Stimulated activated CD4-positive, alpha-beta T cell treated with anti-CD3 and anti-CD28 coated beads, Interleukin-15, amount 100 ng/mL, for 24 hours (primary cell): Measurements from ENCODE around the gene RTN4IP1.

Experiments
- DNase-seq: peaks from one replicate; pipeline ENCODE4 v3.0.0-alpha.2; 2020

The RTN4IP1 gene

GRCh38 chr6:106540907-106541306 lies 88.4 kb downstream of the RTN4IP1 start:
- DNase-seq = no peak

DNA sequence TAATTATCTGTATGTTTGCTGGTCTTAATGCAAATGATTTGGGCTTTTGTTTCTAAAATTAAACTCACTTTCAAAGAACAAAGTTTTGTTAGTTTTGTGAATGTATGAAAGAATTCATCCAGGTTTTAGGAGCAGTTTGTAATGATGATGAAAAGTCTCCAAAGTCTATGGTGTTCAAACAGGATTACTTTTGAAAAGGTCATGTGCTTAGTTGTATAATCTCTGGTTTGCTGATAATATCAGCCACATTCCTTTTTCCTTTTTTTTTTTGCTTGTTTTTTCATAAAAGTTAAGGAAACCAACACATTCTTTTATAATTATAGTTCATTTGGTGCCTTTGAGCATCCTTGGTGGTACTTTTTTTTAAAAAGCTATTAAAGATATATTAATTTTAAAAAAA lies 88.9 kb downstream of the RTN4IP1 start:
- DNase-seq = no peak

DNA sequence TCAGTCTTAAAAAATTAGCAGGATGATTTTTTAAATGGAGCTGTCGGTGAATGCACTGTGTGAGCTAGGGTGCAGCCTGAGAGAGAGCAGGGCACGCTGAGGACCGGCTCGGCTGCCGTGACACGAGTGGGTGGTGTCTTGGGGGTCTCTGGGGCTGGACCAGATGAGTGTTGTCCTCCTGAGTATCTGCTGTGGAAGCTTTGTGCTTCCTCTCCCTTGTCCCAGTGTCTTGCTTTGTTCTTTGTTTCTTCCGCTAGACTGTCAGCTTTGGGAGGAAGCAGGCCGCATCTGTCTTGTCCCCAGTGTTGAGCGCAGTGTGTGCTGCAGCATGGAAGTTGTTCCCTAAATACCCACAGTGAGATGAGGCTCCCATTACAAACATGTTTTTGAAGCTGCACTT lies 89.4 kb downstream of the RTN4IP1 start:
- DNase-seq = no peak

GRCh38 chr6:106538145-106538544 lies 91.2 kb downstream of the RTN4IP1 start:
- DNase-seq = no peak

DNA sequence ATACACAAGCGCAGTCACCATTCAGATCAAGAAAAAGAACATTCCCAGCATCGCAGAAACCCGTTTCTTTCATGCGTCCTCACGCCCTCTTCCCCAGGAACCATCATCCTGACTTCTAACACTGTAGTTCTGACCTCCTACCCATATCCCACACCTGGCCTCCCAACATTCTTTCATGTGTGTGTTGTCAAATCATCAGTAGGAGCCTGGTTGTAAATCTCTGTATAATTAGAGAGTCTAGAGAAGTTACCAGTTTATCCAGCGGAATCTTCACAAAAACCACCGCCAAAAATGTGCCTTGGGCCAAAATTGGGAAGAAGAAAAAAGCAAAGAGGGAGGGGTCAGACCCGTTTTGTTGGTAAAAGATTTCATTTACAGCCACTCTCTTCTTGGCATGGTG lies 91.6 kb downstream of the RTN4IP1 start:
- no peak for DNase-seq

DNA sequence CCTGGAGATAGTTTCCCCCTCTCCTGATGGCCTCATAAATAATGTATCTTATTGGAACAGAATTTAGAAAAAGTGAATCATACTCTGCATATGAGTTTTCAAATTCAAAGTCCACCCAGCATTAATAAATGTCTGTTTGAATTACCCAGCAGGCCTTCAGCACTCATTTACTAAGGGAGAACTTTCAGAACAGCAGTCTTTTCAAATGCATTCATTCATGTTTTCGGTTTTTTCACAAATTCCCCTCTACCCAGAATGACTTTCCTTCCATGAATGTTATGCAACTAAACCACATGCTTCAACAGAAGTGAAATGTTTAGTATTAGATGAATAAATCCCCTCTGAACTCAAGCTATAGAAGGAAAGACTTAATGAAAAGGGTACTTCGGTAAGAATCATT lies 92.4 kb downstream of the RTN4IP1 start:
- DNase-seq = no peak

GRCh38 chr6:106536357-106536756 lies 92.9 kb downstream of the RTN4IP1 start:
- no peak for DNase-seq

GRCh38 chr6:106535012-106535411 lies 94.3 kb downstream of the RTN4IP1 start:
- DNase-seq = no peak

- DNase-seq = peak; percentile 69
These were observed 94.7 kb downstream of the RTN4IP1 start for GRCh38 chr6:106534564-106534982.

- no peak for DNase-seq
These were observed 95.3 kb downstream of the RTN4IP1 start for GRCh38 chr6:106534004-106534403.

- no peak for DNase-seq
These were observed 96.2 kb downstream of the RTN4IP1 start for GRCh38 chr6:106533054-106533453.

- no peak for DNase-seq
These were observed 98.8 kb downstream of the RTN4IP1 start for GRCh38 chr6:106530502-106530901.

- DNase-seq = no peak
These were observed 99.3 kb downstream of the RTN4IP1 start for GRCh38 chr6:106530026-106530425.

DNA sequence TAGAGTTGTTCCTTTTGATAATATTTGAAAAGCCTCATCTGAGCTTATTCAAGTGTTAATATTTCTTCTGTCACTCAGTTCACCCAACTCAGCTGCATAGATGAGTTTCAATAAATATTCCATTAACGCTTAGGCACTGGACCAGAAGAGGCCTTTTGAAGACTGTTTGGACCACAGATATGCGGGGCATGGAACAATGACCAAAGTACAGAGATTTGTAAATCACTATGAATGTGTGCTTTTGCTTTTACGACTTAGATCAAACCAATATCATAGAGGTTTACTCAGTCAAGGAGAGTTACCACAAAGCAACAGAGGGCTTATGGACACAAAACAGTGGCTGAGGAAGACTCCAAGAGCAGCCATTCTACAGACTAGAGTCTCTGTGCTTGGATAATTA lies 99.9 kb downstream of the RTN4IP1 start:
- DNase-seq = no peak

DNA sequence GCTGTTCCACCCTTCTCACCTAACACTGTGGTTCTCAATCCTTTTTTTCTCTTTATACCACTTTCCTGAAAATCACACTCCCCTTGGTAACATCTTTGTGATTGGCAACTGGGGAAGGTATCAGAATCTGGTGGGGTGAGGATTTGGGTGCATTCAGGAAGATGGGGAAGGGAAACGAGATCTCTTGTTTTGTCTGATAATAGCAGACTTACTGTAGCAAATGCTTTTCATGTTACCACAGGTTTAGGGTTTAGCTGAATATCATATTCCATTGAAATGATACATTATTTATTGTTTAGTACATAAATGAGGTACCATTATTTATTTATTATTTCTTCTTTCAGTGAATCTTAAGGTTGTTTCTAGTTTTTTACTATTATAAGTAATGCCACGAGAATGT lies 100.8 kb downstream of the RTN4IP1 start:
- DNase-seq = no peak

DNA sequence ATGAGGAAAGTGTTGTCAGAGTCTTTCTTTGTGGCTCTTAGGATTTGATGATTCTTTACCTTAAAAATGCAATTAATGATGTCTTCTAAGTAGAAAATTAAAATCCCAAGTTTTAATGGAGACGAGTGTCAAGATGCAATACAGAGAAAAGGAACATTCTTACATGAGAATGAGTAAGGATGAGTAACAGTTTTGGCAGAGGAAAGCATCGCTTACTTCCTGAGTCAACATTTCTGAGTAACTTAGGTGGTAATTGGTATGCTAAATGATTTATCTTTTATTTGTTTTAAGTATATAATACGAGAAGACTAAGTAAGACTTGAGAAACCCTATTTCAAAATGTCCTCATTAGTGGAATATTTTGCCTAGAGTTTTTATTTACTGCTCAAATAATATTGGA lies 101.3 kb downstream of the RTN4IP1 start:
- DNase-seq = no peak

DNA sequence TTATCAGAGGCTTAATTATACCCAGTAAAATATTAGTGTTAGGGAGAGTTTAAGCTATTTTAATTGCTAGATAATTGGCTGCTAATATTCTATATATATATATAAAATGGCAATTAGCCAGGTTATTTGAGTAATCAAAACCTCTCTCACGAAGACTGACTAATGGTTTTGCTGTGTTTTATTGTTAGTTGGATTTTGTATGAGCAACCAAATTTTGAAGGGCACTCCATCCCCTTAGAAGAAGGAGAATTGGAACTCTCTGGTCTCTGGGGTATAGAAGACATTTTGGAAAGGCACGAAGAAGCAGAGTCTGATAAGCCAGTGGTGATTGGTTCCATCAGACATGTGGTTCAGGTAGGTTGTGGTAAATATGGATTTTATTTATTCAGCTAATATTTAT lies 102.2 kb downstream of the RTN4IP1 start:
- DNase-seq = no peak

GRCh38 chr6:106525882-106526275 lies 103.4 kb downstream of the RTN4IP1 start:
- DNase-seq = no peak

- DNase-seq = no peak
These were observed 104.0 kb downstream of the RTN4IP1 start for GRCh38 chr6:106525107-106525881.

GRCh38 chr6:106522562-106523250 lies 106.6 kb downstream of the RTN4IP1 start:
- no peak for DNase-seq
